Activated naive CD8-positive, alpha-beta T cell (primary cell): Measurements from ENCODE around the gene ACOT13.
A peak's percentile ranks its signal among the peaks of the same experiment; 100 is the strongest.
"Not testable (repeated sequence)": the region's sequence is repeated elsewhere in the genome, so short reads cannot be mapped to it uniquely, and the experiment has no call there.

Experiments
- H3K27ac Mint-ChIP-seq: one replicate; pipeline ENCODE4 v1.8.0; 2021; ENCODE audit warnings: mixed read lengths
- H3K27me3 Mint-ChIP-seq: one replicate; pipeline ENCODE4 v1.8.0; 2021; ENCODE audit warnings: mixed read lengths
- H3K36me3 Mint-ChIP-seq: one replicate; pipeline ENCODE4 v1.8.0; 2021; ENCODE audit warnings: mixed read lengths
- H3K4me1 Mint-ChIP-seq: one replicate; pipeline ENCODE4 v1.8.0; 2021; ENCODE audit warnings: low read depth, mixed read lengths
- H3K4me3 Mint-ChIP-seq: one replicate; pipeline ENCODE4 v1.8.0; 2021; ENCODE audit warnings: mild to moderate bottlenecking, mixed read lengths
- H3K9me3 Mint-ChIP-seq: one replicate; pipeline ENCODE4 v1.8.0; 2021; ENCODE audit warnings: low read depth, mixed read lengths

Gene ACOT13

GRCh38 chr6:24670492-24670891 is 3.6 kb downstream of the ACOT13 start:
- Mint-ChIP-seq H3K36me3 (peaks cover 13% of the 10 kb centered on the region), H3K4me1 (peaks cover 34% of the 10 kb centered on the region)
- not testable (repeated sequence) for H3K27ac Mint-ChIP-seq, H3K27me3 Mint-ChIP-seq, H3K9me3 Mint-ChIP-seq, H3K4me3 Mint-ChIP-seq

GRCh38 chr6:24671077-24671476 is 4.2 kb downstream of the ACOT13 start:
- H3K4me3 Mint-ChIP-seq, H3K27me3 Mint-ChIP-seq, H3K9me3 Mint-ChIP-seq, H3K27ac Mint-ChIP-seq: not testable (repeated sequence)
- Mint-ChIP-seq H3K36me3 (peaks cover 13% of the 10 kb centered on the region), H3K4me1 (peaks cover 30% of the 10 kb centered on the region)

GRCh38 chr6:24672620-24673182 is 5.8 kb downstream of the ACOT13 start:
- H3K9me3 Mint-ChIP-seq = no peaks in the 10 kb centered on the region
- peaks cover 17% of the 10 kb centered on the region for H3K4me1 Mint-ChIP-seq
- no peak overlapping the region for H3K4me3 Mint-ChIP-seq
- no peak overlapping the region for H3K27ac Mint-ChIP-seq
- no peaks in the 10 kb centered on the region for H3K27me3 Mint-ChIP-seq
- H3K36me3 Mint-ChIP-seq = peaks cover 13% of the 10 kb centered on the region

- H3K4me3 Mint-ChIP-seq = no peak overlapping the region
- H3K9me3 Mint-ChIP-seq = no peaks in the 10 kb centered on the region
- H3K36me3 Mint-ChIP-seq = peaks cover 13% of the 10 kb centered on the region
- H3K27ac Mint-ChIP-seq = no peak overlapping the region
- no peaks in the 10 kb centered on the region for H3K27me3 Mint-ChIP-seq
- H3K4me1 Mint-ChIP-seq = peaks cover 9% of the 10 kb centered on the region
Measured at GRCh38 chr6:24673625-24674024, 6.7 kb downstream of the ACOT13 start.

GRCh38 chr6:24678792-24679352 is 12.0 kb downstream of the ACOT13 start:
- not testable (repeated sequence) for H3K9me3 Mint-ChIP-seq, H3K36me3 Mint-ChIP-seq, H3K4me1 Mint-ChIP-seq, H3K27me3 Mint-ChIP-seq, H3K4me3 Mint-ChIP-seq, H3K27ac Mint-ChIP-seq

- Mint-ChIP-seq H3K27me3 (no peaks in the 10 kb centered on the region), H3K36me3 (peaks cover 3% of the 10 kb centered on the region), H3K27ac (no peak overlapping the region), H3K9me3 (no peaks in the 10 kb centered on the region), H3K4me1 (peaks cover 2% of the 10 kb centered on the region), H3K4me3 (no peak overlapping the region)
Measured at GRCh38 chr6:24680582-24680981, 13.7 kb downstream of the ACOT13 start.

GRCh38 chr6:24683297-24684296 is 16.7 kb downstream of the ACOT13 start:
- no peak overlapping the region for H3K4me3 Mint-ChIP-seq
- H3K36me3 Mint-ChIP-seq = peaks cover 6% of the 10 kb centered on the region
- no peaks in the 10 kb centered on the region for H3K27me3 Mint-ChIP-seq
- no peaks in the 10 kb centered on the region for H3K4me1 Mint-ChIP-seq
- H3K27ac Mint-ChIP-seq = no peak overlapping the region
- no peaks in the 10 kb centered on the region for H3K9me3 Mint-ChIP-seq

- Mint-ChIP-seq H3K9me3 (no peaks in the 10 kb centered on the region), H3K27ac (no peak overlapping the region), H3K4me3 (no peak overlapping the region), H3K36me3 (peaks cover 6% of the 10 kb centered on the region), H3K27me3 (no peaks in the 10 kb centered on the region), H3K4me1 (peaks cover 6% of the 10 kb centered on the region)
Measured at GRCh38 chr6:24686408-24686807, 19.5 kb downstream of the ACOT13 start.

GRCh38 chr6:24686946-24687345 is 20.1 kb downstream of the ACOT13 start:
- H3K4me3 Mint-ChIP-seq = no peak overlapping the region
- H3K27me3 Mint-ChIP-seq = no peaks in the 10 kb centered on the region
- H3K9me3 Mint-ChIP-seq = no peaks in the 10 kb centered on the region
- H3K36me3 Mint-ChIP-seq = peaks cover 6% of the 10 kb centered on the region
- H3K4me1 Mint-ChIP-seq = peaks cover 11% of the 10 kb centered on the region
- no peak overlapping the region for H3K27ac Mint-ChIP-seq

- Mint-ChIP-seq H3K9me3 (no peaks in the 10 kb centered on the region), H3K27ac (no peak overlapping the region), H3K4me1 (peaks cover 20% of the 10 kb centered on the region), H3K36me3 (peaks cover 4% of the 10 kb centered on the region), H3K4me3 (no peak overlapping the region), H3K27me3 (no peaks in the 10 kb centered on the region)
Measured at GRCh38 chr6:24689964-24690363, 23.1 kb downstream of the ACOT13 start.

GRCh38 chr6:24690593-24690992 is 23.7 kb downstream of the ACOT13 start:
- peaks cover 25% of the 10 kb centered on the region for H3K4me1 Mint-ChIP-seq
- no peaks in the 10 kb centered on the region for H3K27me3 Mint-ChIP-seq

GRCh38 chr6:24691550-24691949 is 24.7 kb downstream of the ACOT13 start:
- H3K9me3 Mint-ChIP-seq = no peaks in the 10 kb centered on the region
- H3K4me3 Mint-ChIP-seq = no peak overlapping the region
- H3K4me1 Mint-ChIP-seq = peaks cover 31% of the 10 kb centered on the region
- H3K27me3 Mint-ChIP-seq = no peaks in the 10 kb centered on the region
- peaks cover 4% of the 10 kb centered on the region for H3K36me3 Mint-ChIP-seq
- peak overlapping the region; percentile 5 for H3K27ac Mint-ChIP-seq

More at GRCh38 chr6:24690593-24690992, 23.7 kb downstream of the ACOT13 start:
- Mint-ChIP-seq H3K27ac (no peak overlapping the region), H3K4me3 (no peak overlapping the region), H3K36me3 (peaks cover 4% of the 10 kb centered on the region), H3K9me3 (no peaks in the 10 kb centered on the region)

GRCh38 chr6:24692003-24692402 is 25.1 kb downstream of the ACOT13 start:
- H3K4me3 Mint-ChIP-seq = no peak overlapping the region
- peaks cover 4% of the 10 kb centered on the region for H3K36me3 Mint-ChIP-seq
- H3K4me1 Mint-ChIP-seq = peaks cover 31% of the 10 kb centered on the region
- H3K9me3 Mint-ChIP-seq = no peaks in the 10 kb centered on the region
- H3K27ac Mint-ChIP-seq = peak overlapping the region; percentile 5
- H3K27me3 Mint-ChIP-seq = no peaks in the 10 kb centered on the region

GRCh38 chr6:24692415-24692814 is 25.5 kb downstream of the ACOT13 start:
- Mint-ChIP-seq H3K9me3 (no peaks in the 10 kb centered on the region), H3K4me1 (peaks cover 31% of the 10 kb centered on the region), H3K27ac (peak overlapping the region; percentile 13), H3K27me3 (no peaks in the 10 kb centered on the region), H3K36me3 (peaks cover under 1% of the 10 kb centered on the region), H3K4me3 (no peak overlapping the region)

GRCh38 chr6:24692848-24693592 is 26.1 kb downstream of the ACOT13 start:
- H3K36me3 Mint-ChIP-seq = no peaks in the 10 kb centered on the region
- no peaks in the 10 kb centered on the region for H3K27me3 Mint-ChIP-seq
- peaks cover 31% of the 10 kb centered on the region for H3K4me1 Mint-ChIP-seq
- no peaks in the 10 kb centered on the region for H3K9me3 Mint-ChIP-seq
- no peak overlapping the region for H3K4me3 Mint-ChIP-seq
- peak overlapping the region; percentile 13 for H3K27ac Mint-ChIP-seq
